Omental fat pad (tissue), 4 donors: ENCODE results near the gene ALLC. TPM values are rescaled to one million over a fixed set of nuclear protein-coding genes. Genes with fewer than 3 reads are reported as not detected.

Source experiments
- ATAC-seq: fragments of 150-250 bp; one replicate; pipeline ENCODE4 v1.9.1; 2016; ENCODE audit warnings: mild to moderate bottlenecking, moderate library complexity; ENCODE audit not compliant: low FRiP score
- DNase-seq: peaks from one replicate; pipeline ENCODE4 v3.0.0-alpha.2; 2019; ENCODE audit warnings: low spot score
- CTCF ChIP-seq, 3 donors: fragments of 450-650 bp; IDR thresholded peaks; one replicate each; pipeline ENCODE4 v1.5.1; 2016 to 2017; ENCODE audit warnings: antibody characterized with exemption in 3 of 3, mild to moderate bottlenecking in 3 of 3, moderate library complexity in 2 of 3
- total RNA-seq, 4 donors: library from RNA; depleted of rRNA; stranded (reverse); fragments of >200 nt; gene quantifications; one replicate each; pipeline ENCODE4 v1.1.0, GENCODE V29; 2016

Gene ALLC
- total RNA-seq, 4 donors from 2014 or later = not detected

- DNase-seq (no peak), ATAC-seq (no peak)
- TF ChIP-seq CTCF (IDR thresholded peaks at IDR 0.05) = no peak
Measured at GRCh38 chr2:3741867-3742602, 84.0 kb downstream of the ALLC start.

DNA sequence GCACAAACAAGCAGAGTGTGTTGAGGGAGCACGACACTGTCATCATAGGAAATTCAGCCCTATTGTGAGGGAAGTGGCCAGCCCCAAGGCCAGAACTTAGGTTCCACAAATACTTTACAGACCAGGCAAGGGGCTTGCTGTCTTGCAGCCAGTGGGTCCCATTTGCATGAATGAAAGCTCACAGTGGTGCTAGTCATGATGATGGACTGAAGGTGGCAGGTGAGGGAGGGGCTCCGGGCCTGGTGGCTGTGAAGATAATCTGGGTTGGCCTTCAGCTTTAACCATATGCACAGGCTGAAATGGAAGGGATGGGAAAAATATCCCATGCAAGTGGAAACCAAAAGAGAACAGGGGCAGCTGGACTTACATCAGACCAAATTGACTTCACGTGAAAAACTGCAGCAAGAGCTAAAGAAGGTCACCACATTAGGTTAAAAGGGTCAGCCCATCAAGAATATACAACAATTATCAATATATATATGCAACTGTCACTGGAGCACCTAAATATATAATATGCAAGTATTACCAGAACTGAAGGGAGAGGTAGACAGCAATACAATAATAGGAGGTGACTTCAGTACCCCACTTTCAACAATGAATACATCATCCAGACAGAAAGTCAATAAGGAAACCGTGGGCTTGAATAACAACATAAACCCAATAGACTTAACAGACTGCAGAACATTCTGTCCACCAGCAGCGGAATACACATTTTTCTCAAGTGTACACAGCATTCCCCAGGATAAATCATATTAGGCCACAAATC lies 84.9 kb downstream of the ALLC start:
- no peak for TF ChIP-seq CTCF (IDR thresholded peaks at IDR 0.05)
- no peak for ATAC-seq
- DNase-seq = no peak

DNA sequence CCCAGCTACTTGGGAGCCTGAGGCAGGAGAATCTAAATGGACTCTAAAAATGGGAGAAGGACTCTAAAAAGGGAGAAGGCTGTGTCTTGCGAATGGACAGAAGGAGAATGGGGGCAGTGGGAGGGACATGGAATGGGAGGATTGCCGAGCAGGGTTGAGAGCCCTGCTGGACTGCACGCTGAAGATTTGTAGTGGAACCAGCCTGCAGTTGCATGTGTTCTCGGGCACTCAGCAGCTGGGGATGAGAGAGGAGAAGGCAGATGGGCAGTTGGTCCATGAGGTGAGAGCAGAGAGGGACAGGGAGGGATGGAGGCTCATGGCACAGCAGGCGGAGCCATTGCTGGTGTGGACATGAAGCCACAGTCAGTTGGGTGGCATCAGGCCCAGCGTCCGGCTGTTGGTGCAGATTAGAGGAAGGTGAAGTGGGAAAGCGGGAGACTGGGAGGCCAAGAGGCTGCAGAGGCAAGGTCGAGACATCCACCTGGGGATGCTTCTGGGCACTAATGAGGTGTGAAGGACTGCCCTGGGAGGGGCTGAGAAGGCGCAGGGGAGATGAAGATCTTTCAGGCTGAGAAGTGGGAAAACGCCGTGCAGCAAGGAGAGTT lies 86.1 kb downstream of the ALLC start:
- no peak for ATAC-seq
- DNase-seq = no peak
- no peak for TF ChIP-seq CTCF (IDR thresholded peaks at IDR 0.05)

GRCh38 chr2:3745920-3746319 lies 87.9 kb downstream of the ALLC start:
- no peak for DNase-seq
- ATAC-seq = no peak
- no peak for TF ChIP-seq CTCF (IDR thresholded peaks at IDR 0.05)

- ATAC-seq = no peak
Measured at GRCh38 chr2:3747032-3747654, 89.1 kb downstream of the ALLC start.

DNA sequence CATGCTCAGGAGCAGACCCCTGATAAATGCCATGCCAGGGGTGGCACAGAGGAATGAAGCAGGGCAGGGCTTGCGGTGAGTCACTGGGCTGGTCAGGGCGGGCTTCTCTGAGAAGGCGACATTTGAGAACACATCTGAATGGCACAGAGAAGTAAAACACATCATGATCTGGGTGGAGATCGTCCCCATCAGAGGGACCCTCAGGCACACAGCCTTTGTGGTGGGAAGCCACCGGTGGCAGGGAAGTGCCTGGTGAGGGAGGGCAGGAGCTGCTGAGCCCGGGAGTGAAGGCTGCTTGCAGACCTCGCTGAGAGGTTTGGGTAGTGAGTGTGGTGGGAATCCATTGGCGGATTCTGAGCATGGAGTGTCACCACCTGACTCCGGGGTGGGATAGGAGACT lies 89.8 kb downstream of the ALLC start:
- no peak for TF ChIP-seq CTCF (IDR thresholded peaks at IDR 0.05)
- ATAC-seq = no peak
- no peak for DNase-seq

More at GRCh38 chr2:3747032-3747654, 89.1 kb downstream of the ALLC start:
- TF ChIP-seq CTCF (IDR thresholded peaks at IDR 0.05) = no peak
- DNase-seq = no peak
